GM19463 (cell line): ENCODE data around the gene DENND1A.

Experiments
- ATAC-seq: cut with Tn5 transposase; IDR thresholded peaks from one replicate; pipeline ENCODE4 v1.9.1; 2021; ENCODE audit warnings: mild to moderate bottlenecking, moderate library complexity; ENCODE audit not compliant: unreplicated experiment

DENND1A gene

DNA sequence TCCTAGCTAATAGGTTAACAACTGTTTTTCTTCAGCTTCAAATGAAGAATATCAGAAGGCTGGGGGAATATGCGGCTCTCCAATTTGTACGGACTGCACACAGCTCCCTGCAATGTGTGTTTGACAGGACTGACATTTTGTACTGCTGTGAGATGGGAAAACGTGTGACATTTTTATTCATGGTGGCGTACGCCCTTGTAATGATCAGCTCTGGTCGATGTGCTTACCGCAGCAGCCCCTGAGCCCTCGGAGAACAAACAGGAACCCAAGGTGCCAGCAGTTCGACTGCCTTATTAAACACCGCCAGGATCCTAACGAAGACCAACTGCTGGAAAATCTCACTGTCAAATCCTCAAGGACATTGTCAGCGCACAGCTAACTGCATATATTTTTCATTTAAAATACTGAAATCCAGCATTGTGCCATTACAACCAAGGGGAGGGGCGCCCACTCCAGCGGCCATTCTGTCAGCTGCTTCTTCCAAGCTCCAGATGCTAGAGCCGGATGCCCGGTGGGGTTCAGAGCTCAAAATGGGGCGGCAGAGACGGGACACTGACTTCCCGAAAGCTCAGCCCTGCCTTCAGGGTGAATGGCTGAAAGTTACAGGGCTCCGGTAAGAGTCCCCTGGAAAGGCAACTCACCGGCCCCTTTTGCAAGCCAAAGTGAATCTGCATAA, 507.2 kb downstream of the DENND1A start:
- no peak for ATAC-seq

- no peak for ATAC-seq
Observed at GRCh38 chr9:123421801-123422455, 508.0 kb downstream of the DENND1A start.

DNA sequence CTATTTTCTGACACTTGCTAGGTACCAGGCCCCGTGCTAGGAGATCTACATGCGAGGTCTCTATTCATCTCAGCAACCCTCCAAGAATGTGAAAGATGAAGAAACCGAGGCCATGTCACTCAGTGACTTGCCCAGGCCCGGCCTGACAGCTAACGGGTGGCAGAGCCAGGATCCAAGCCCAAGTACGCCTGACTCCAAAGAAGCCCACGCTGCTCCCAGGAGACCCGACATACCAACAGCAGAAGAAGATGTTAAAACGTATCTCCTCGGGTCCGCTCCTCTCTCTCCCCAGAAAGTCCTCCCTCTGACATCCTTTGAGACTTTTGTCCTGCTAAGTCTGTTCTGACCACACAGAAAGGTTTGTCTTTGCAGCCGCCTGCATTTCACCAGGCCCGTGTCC, 508.7 kb downstream of the DENND1A start:
- no peak for ATAC-seq

DNA sequence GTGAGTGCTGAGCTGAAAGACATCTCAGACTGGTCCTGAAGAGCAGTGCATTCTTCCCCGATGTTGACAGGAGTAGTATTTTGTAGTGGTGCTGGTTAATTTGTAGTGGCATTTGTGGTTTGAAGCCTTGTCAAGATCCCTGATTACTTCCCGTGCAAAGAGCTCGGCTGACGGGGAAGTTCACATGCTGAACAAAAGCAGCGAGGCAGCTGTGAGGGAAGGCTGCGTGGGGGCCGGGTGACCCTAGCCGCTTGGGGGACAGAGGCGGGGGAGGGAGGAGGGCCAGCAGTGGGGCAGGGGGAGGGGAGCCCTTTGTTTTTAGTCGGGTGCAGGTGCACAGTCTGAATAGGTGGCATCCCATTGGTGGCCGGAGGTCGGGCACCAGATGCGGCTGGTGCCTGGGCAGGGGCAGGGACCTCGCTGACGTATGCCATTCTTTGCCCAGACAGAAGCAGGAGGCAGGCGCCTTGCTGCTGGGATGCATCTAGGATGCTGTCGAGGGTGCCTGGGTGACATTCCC, 509.3 kb downstream of the DENND1A start:
- no peak for ATAC-seq

DNA sequence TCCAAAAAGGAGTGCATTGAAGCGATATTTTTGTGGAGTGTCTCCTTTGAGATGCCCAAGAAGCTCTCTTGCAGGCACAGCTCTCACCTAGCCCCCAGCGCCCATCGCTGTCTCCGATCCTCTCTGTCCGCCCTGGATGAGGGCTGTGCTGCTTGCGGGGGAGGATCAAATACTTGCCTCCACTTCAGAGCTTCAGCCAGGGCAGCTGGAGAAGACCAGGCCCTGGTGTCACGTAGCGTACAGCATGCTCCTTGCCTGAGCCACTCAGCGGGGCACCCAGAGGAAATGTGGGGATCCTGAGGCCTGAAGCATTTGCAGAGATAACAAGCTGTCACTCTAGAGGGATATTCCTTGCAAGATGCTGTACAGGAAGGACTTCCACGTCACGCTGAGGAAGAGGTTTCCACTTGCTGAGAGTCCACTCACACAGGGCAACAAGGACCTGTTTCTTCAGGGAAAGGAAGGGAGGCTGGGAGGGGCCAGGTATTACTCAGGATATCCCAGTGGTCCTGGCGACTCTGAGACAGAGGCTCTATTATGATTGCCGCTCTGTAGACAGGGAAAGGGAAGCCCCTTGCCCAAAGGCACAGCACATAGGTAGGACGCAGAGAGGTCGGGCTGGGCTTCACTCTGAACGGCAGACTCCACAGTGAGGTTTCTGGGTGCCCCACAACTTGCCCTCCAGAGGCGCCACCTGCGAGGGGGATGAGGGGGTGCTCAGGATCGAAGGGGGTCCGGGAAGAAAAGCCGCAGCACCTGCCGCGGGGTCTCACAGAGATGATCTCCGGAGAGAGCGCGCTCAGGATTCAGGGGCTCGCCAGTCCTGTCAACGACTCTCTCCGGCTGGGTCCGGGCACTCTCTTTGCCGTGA, 510.0 kb downstream of the DENND1A start:
- ATAC-seq, result no peak

GRCh38 chr9:123419091-123419490, 510.8 kb downstream of the DENND1A start:
- no peak for ATAC-seq

GRCh38 chr9:123418506-123418905, 511.4 kb downstream of the DENND1A start:
- ATAC-seq, result no peak

DNA sequence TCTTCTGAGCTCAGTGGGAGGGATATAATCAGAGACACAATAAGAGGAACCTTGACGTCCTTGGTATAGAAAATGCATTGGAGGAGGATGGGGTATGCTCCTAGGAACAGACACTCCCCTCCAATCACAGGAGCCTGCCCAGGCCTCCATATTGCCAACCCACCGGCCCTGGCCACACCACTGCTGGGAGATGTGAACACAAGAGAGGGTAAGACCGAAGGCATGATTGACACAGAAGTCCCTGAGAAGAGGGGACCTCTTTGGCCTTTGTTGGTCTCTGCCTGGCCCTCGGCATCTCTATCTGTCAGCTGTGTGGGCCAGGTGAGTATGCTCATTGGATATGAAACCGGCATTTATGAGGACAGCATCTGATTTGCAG, 511.9 kb downstream of the DENND1A start:
- no peak for ATAC-seq

GRCh38 chr9:123417289-123418051, 512.5 kb downstream of the DENND1A start:
- no peak for ATAC-seq

- ATAC-seq, result no peak
Observed at GRCh38 chr9:123416176-123416575, 513.8 kb downstream of the DENND1A start.

- no peak for ATAC-seq
Observed at GRCh38 chr9:123414936-123415930, 514.7 kb downstream of the DENND1A start.

DNA sequence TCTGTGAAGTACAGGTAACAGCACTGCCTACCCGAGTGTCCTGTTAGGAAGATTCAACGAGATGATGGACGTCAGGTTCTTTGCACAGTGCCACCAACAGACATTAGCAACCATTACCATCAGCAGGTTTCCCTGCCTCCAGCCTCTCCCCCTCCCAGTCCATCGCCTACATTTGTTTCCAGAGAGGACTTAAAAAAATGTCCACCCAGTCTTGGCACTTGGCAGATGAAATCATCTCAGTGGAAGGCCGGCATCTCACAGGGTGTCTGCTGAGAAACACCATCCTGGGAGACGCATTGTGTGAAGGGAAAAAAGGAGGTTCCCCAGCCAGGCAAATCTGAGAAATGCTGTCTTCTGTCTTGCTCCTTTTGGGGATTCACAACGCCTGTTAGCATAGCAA, 515.7 kb downstream of the DENND1A start:
- ATAC-seq, result no peak

GRCh38 chr9:123412171-123412820, 517.6 kb downstream of the DENND1A start:
- no peak for ATAC-seq

- no peak for ATAC-seq
Observed at GRCh38 chr9:123411636-123412035, 518.3 kb downstream of the DENND1A start.

- ATAC-seq, result no peak
Observed at GRCh38 chr9:123411191-123411590, 518.7 kb downstream of the DENND1A start.

DNA sequence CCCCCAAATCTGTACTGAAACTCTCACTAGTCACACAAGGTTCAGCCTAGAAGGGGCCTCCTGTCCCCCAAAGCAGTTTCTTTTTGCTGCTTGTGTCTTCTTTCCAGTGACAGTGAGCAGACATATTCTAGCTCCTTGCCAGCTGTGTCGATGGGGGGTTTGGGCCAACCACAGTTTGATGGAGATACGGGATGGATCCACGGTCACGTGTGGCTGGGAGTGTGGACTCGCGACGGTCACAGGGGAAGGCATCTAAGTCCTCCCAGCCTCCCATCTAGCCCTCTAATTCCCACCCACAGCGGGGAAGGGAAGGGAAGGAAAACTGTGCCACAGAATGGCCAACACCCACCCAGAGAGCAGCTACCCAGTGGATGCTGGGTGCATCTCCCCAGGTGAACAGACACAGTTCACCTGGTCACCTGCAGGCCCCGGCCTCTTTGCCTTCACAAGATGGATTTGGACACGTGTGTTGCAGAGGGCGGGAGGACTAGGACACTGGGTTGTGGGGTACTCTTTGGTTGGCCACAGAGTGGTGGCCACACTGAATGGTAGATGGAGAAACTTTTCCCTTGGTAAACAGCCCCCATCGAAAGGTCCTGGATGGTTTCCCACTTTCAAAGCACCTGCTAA, 519.5 kb downstream of the DENND1A start:
- no peak for ATAC-seq

GRCh38 chr9:123408313-123409262, 521.3 kb downstream of the DENND1A start:
- no peak for ATAC-seq
